VCaP (cell line): ENCODE data around the gene NAIF1.

Experiments
- H3K27ac ChIP-seq: fragments of 450-650 bp; 2 replicates; pipeline ENCODE4 v1.5.1; 2017
- CTCF ChIP-seq: fragments of 450-650 bp; conservative IDR thresholded peaks from 2 replicates; pipeline ENCODE4 v1.5.1; 2017; ENCODE audit warnings: mild to moderate bottlenecking, moderate library complexity

Gene NAIF1

GRCh38 chr9:128077847-128078503 lies 10.9 kb upstream of the NAIF1 start:
- TF ChIP-seq CTCF: no peak
- peak overlapping the region; percentile 99 for H3K27ac ChIP-seq

- TF ChIP-seq CTCF: no peak
- peak overlapping the region; percentile 99 for H3K27ac ChIP-seq
Measured at GRCh38 chr9:128073253-128073886, 6.2 kb upstream of the NAIF1 start.

GRCh38 chr9:128072144-128073021 lies 5.3 kb upstream of the NAIF1 start:
- H3K27ac ChIP-seq: peak overlapping the region; percentile 99
- TF ChIP-seq CTCF: no peak

GRCh38 chr9:128071475-128071874 lies 4.4 kb upstream of the NAIF1 start:
- peak overlapping the region; percentile 99 for H3K27ac ChIP-seq

- H3K27ac ChIP-seq: peak overlapping the region; percentile 99
- TF ChIP-seq CTCF: no peak
Measured at GRCh38 chr9:128070874-128071273, 3.8 kb upstream of the NAIF1 start.

- H3K27ac ChIP-seq: peak overlapping the region; percentile 99
- TF ChIP-seq CTCF: no peak
Measured at GRCh38 chr9:128068386-128069205, 1.5 kb upstream of the NAIF1 start.

- no peak for TF ChIP-seq CTCF
- H3K27ac ChIP-seq: peak within 1 kb of the TSS; percentile 99
Measured at GRCh38 chr9:128067645-128068385, 695 bp upstream of the NAIF1 start, which contains the start of gene SLC25A25. SLC25A25 (plus strand) TSS chr9:128068232; CDS start chr9:128068320, 88 bp downstream.
